ENCODE data around the gene HECTD4.
"Not testable (repeated sequence)": the region's sequence is repeated elsewhere in the genome, so short reads cannot be mapped to it uniquely, and the experiment has no call there.

DNA sequence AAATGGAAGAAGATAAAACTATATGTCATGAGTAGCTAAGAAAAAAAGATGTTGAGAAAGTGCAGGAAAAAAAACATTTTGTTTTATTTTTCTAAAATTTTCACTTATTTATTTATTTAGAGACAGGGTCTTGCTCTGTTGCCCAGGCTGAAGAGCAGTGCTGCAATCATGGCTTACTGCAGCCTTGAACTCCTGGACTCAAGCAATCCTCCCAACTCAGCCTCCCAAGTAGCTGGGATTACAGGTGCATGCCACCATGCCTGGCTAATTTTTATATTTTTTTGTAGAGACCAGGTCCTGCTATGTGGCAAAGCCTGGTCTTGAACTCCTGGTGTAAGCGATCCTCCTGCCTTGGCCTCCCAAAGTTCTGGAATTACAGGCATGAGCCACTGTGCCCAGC, 137.3 kb downstream of the HECTD4 start:
- TF ChIP-seq, protein P1, sequence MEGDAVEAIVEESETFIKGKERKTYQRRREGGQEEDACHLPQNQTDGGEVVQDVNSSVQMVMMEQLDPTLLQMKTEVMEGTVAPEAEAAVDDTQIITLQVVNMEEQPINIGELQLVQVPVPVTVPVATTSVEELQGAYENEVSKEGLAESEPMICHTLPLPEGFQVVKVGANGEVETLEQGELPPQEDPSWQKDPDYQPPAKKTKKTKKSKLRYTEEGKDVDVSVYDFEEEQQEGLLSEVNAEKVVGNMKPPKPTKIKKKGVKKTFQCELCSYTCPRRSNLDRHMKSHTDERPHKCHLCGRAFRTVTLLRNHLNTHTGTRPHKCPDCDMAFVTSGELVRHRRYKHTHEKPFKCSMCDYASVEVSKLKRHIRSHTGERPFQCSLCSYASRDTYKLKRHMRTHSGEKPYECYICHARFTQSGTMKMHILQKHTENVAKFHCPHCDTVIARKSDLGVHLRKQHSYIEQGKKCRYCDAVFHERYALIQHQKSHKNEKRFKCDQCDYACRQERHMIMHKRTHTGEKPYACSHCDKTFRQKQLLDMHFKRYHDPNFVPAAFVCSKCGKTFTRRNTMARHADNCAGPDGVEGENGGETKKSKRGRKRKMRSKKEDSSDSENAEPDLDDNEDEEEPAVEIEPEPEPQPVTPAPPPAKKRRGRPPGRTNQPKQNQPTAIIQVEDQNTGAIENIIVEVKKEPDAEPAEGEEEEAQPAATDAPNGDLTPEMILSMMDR (IDR thresholded peaks at IDR 0.05): not testable (repeated sequence)
- TF ChIP-seq POLR2A (IDR thresholded peaks at IDR 0.05): not testable (repeated sequence)

Data from body of pancreas (tissue), 4 donors.